Astrocyte (in vitro differentiated cells and primary cell): ENCODE data around the gene PLAAT2.
"Not testable (repeated sequence)": the region's sequence is repeated elsewhere in the genome, so short reads cannot be mapped to it uniquely, and the experiment has no call there.

Experiments
- EZH2 ChIP-seq: IDR thresholded peaks from 2 replicates; pipeline ENCODE4 v1.6.1; 2012; ENCODE audit warnings: mild to moderate bottlenecking, low read length, inconsistent platforms; ENCODE audit not compliant: insufficient read depth
- TF ChIP-seq, protein P1 (sequence below): IDR thresholded peaks from 2 replicates; pipeline ENCODE4 v1.5.1; 2011; ENCODE audit warnings: low read depth, mild to moderate bottlenecking, inconsistent platforms, low read length, moderate library complexity; ENCODE audit not compliant: insufficient read depth

DNA sequence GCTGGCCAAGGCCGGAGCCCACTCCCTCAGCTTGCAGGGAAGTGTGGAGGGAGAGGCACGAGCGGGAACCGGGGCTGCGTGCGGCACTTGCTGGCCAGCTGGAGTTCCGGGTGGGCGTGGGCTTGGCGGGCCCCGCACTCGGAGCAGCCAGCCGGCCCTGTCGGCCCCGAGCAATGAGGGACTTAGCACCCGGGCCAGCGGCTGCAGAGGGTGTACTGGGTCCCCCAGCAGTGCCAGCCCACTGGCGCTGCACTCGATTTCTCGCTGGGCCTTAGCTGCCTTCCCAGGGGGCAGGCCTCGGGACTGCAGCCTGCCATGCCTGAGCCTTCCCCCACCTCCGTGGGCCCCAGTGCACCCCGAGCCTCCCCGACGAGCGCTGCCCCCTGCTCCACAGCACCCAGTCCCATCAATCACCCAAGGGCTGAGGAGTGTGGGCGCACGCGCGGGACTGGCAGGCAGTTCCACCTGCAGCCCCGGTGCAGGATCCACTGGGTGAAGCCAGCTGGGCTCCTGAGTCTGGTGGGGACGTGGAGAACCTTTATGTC is 13.0 kb downstream of the PLAAT2 start:
- TF ChIP-seq, protein P1, sequence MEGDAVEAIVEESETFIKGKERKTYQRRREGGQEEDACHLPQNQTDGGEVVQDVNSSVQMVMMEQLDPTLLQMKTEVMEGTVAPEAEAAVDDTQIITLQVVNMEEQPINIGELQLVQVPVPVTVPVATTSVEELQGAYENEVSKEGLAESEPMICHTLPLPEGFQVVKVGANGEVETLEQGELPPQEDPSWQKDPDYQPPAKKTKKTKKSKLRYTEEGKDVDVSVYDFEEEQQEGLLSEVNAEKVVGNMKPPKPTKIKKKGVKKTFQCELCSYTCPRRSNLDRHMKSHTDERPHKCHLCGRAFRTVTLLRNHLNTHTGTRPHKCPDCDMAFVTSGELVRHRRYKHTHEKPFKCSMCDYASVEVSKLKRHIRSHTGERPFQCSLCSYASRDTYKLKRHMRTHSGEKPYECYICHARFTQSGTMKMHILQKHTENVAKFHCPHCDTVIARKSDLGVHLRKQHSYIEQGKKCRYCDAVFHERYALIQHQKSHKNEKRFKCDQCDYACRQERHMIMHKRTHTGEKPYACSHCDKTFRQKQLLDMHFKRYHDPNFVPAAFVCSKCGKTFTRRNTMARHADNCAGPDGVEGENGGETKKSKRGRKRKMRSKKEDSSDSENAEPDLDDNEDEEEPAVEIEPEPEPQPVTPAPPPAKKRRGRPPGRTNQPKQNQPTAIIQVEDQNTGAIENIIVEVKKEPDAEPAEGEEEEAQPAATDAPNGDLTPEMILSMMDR, result not testable (repeated sequence)
- not testable (repeated sequence) for TF ChIP-seq EZH2
